Activated naive CD4-positive, alpha-beta T cell treated with Interleukin-2 at 50 U/mL for 16 hours (primary cell): ENCODE measurements around the gene TSPAN1.
"Not testable (repeated sequence)": the region's sequence is repeated elsewhere in the genome, so short reads cannot be mapped to it uniquely, and the experiment has no call there.

ENCODE experiments used
- DNase-seq: peaks from one replicate; pipeline ENCODE4 v3.0.0-alpha.2; 2020

The TSPAN1 gene

GRCh38 chr1:46220808-46221207 is 45.9 kb downstream of the TSPAN1 start:
- DNase-seq: no peak

- DNase-seq: no peak
Observed at GRCh38 chr1:46221749-46222148, 46.9 kb downstream of the TSPAN1 start.

DNA sequence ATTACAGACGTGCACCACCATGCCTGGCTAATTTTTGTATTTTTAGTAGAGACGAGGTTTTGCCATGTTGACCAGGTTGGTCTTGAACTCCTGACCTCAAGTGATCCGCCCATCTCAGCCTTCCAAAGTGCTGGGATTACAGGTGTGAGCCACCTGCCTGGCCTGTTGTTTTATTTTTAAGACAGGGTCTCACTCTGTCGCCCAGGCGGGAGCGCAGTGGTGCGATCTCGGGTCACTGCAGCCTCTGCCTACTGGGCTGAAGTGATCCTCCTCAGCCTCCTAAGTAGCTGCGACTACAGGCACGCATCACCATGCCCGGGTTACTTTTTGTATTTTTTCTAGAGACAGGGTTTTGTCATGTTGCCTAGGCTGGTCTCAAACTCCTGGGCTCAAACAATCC is 48.2 kb downstream of the TSPAN1 start:
- not testable (repeated sequence) for DNase-seq

DNA sequence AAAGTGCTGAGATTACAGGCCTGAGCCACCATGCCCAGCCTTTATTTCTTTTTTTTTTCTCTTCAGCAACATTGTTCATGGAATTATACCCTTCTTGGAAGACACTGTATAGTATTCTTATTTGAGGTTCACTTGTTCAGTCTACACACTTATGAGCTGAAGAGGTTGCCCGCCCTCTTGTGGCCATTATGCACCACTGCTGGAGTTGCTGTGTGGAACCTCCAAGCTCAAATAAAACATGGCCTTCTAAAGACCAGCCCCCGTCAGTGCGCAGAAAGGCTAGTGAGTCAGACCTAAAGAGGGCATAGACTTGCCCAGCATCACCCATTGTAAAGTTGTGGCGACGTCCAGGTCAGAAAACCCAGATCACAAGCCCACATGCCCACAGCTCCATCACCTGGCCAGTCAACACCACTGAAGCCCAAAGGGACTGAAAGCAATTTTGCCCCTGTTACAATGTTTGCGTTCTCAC is 48.6 kb downstream of the TSPAN1 start:
- peak; percentile 62 for DNase-seq

DNA sequence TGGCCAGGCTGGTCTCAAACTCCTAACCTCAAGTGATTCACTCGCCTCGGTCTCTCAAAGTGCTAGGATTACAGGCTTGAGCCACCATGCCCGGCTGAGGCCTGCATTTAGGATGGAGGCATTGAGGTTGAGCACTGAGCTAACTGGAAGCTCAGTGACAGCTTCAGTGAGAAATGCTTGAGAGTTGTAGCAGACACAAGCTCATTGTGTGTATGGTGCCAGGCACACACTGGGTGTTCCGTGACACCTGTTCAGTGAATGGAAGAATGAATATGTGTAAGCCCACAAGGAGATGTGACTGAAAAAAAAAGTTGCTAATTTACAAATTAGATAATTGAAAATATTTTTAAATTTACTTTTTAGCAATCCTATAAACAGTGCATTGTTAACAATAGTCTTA is 50.1 kb downstream of the TSPAN1 start:
- no peak for DNase-seq

GRCh38 chr1:46231231-46231630 is 56.3 kb downstream of the TSPAN1 start:
- DNase-seq: not testable (repeated sequence)
